H1 (cell line): ENCODE results near the gene CEP44. TPM values are rescaled to one million over a fixed set of nuclear protein-coding genes. Genes with fewer than 3 reads are reported as not detected.

Source experiments
- ATF2 ChIP-seq: IDR thresholded peaks from 2 replicates; pipeline ENCODE4 v1.6.1; 2012; ENCODE audit warnings: low read length, inconsistent platforms
- BACH1 ChIP-seq: IDR thresholded peaks from 2 replicates; pipeline ENCODE4 v1.6.1; 2012; ENCODE audit warnings: low read length, improper control_type of control experiment
- EZH2 ChIP-seq: fragments of 200-600 bp; sonication (generic); IDR thresholded peaks from 2 replicates; pipeline ENCODE4 v1.7.1; 2012; ENCODE audit warnings: low read depth, mild to moderate bottlenecking, moderate library complexity, low read length, inconsistent platforms; ENCODE audit not compliant: severe bottlenecking
- FOSL1 ChIP-seq: IDR thresholded peaks from 2 replicates; pipeline ENCODE4 v1.6.1; 2011; ENCODE audit warnings: mild to moderate bottlenecking, low read depth, low read length, moderate library complexity; ENCODE audit not compliant: insufficient read depth
- KDM5A ChIP-seq: fragments of 200-600 bp; IDR thresholded peaks from 2 replicates; pipeline ENCODE4 v1.7.1; 2012; ENCODE audit warnings: mild to moderate bottlenecking, low read length, inconsistent platforms, mixed read lengths
- NRF1 ChIP-seq: IDR thresholded peaks from 2 replicates; pipeline ENCODE4 v1.6.1; 2011; ENCODE audit warnings: mild to moderate bottlenecking, low read depth, low read length, improper control_type of control experiment
- POLR2AphosphoS5 ChIP-seq: IDR thresholded peaks from 2 replicates; pipeline ENCODE4 v1.6.1; 2011; ENCODE audit warnings: low read depth, low read length
- polyA plus RNA-seq, 7 experiments: library from polyadenylated mRNA; depleted of rRNA in 3 of 7; stranded (reverse) in 5 of 7; unstranded in 2 of 7; fragments of >200 nt in 5 of 7; fragments of 200-250 nt in 2 of 7; gene quantifications; 1 replicate in 5 of 7; 2 replicates in 1 of 7; 4 replicates in 1 of 7; pipeline versions ENCODE4 v1.2.1 to v1.2.3, GENCODE V29; 2011 to 2013; ENCODE audit warnings: missing spikeins in 2 of 7, mixed read lengths in 2 of 7
- total RNA-seq: library from RNA; stranded (reverse); fragmentation: NEBNext Ultra II Directional; extraction: Animal tissue kit (Norgen Biotek cat#: 25700); gene quantifications from 2 replicates; pipeline ENCODE4 v1.2.1, GENCODE V29; 2021

Gene CEP44
- total and polyA plus RNA-seq, 2 of the 8 experiments (the other 6 are each of a cell fraction or from before 2014, with no cell fraction given), result 3.4 to 17.1 TPM

GRCh38 chr4:174279433-174280155 is 4.1 kb upstream of the CEP44 start (continued):
- TF ChIP-seq POLR2AphosphoS5 (no peak), FOSL1 (no peak), EZH2 (no peak), KDM5A (no peak), ATF2 (no peak), BACH1 (no peak), NRF1 (no peak)
